GM23338 (cell line): ENCODE measurements around the gene NAA10. TPM values are rescaled to one million over a fixed set of nuclear protein-coding genes. Genes with fewer than 3 reads are reported as not detected.

Source experiments
- ATAC-seq: fragments of 200-7000 bp; cut with Tn5 transposase; 3 replicates; pipeline ENCODE4 v1.9.1; 2020
- DNase-seq: peaks from one replicate; pipeline ENCODE4 v3.0.0-alpha.2; 2015; ENCODE audit warnings: low spot score
- H2AFZ ChIP-seq: fragments of 200-600 bp; sonication (generic); 2 replicates; pipeline ENCODE4 v1.8.0; 2016; ENCODE audit warnings: antibody characterized with exemption, mild to moderate bottlenecking, moderate library complexity
- H3F3A ChIP-seq: fragments of 200-600 bp; sonication (generic); replicated peaks from 2 replicates; pipeline ENCODE4 v1.8.0; 2017; ENCODE audit warnings: antibody characterized with exemption, mixed run types, low read depth
- H3K27ac ChIP-seq: fragments of 200-600 bp; sonication (generic); 2 replicates; pipeline ENCODE4 v1.6.1; 2016; ENCODE audit warnings: low read depth
- H3K27me3 ChIP-seq: fragments of 200-600 bp; sonication (generic); 2 replicates; pipeline ENCODE4 v1.8.0; 2016; ENCODE audit warnings: mild to moderate bottlenecking, mixed run types, moderate library complexity; ENCODE audit not compliant: insufficient read depth
- H3K36me3 ChIP-seq: fragments of 200-600 bp; sonication (generic); 2 replicates; pipeline ENCODE4 v1.8.0; 2016; ENCODE audit warnings: mild to moderate bottlenecking; ENCODE audit not compliant: insufficient read depth
- H3K4me1 ChIP-seq: fragments of 200-600 bp; sonication (generic); 2 replicates; pipeline ENCODE4 v1.8.0; 2016; ENCODE audit warnings: mild to moderate bottlenecking, moderate library complexity; ENCODE audit not compliant: insufficient read depth
- H3K4me2 ChIP-seq: fragments of 200-600 bp; sonication (generic); 2 replicates; pipeline ENCODE4 v1.7.1; 2017; ENCODE audit warnings: mixed run types
- H3K4me3 ChIP-seq: fragments of 200-600 bp; sonication (generic); 2 replicates; pipeline ENCODE4 v1.6.1; 2016; ENCODE audit warnings: mixed run types
- H3K79me2 ChIP-seq: fragments of 200-600 bp; sonication (generic); replicated peaks from 2 replicates; pipeline ENCODE4 v1.8.0; 2017; ENCODE audit warnings: mild to moderate bottlenecking; ENCODE audit not compliant: insufficient read depth
- H3K9me2 ChIP-seq: fragments of 200-600 bp; sonication (generic); 2 replicates; pipeline ENCODE4 v1.8.0; 2017; ENCODE audit not compliant: insufficient read depth
- H4K20me1 ChIP-seq: fragments of 200-600 bp; sonication (generic); replicated peaks from 2 replicates; pipeline ENCODE4 v1.8.0; 2017; ENCODE audit warnings: mild to moderate bottlenecking; ENCODE audit not compliant: insufficient read depth
- H3K27ac Mint-ChIP-seq: 2 replicates; pipeline ENCODE4 v1.8.0; 2020; ENCODE audit warnings: inconsistent platforms, mild to moderate bottlenecking, moderate library complexity, mixed read lengths
- H3K27me3 Mint-ChIP-seq: 3 replicates; pipeline ENCODE4 v1.8.0; 2022; ENCODE audit warnings: low read depth, mild to moderate bottlenecking, moderate library complexity, mixed read lengths, inconsistent platforms; ENCODE audit not compliant: insufficient read depth, poor library complexity
- H3K36me3 Mint-ChIP-seq: 3 replicates; pipeline ENCODE4 v1.8.0; 2021; ENCODE audit warnings: low read depth, mild to moderate bottlenecking, inconsistent platforms, moderate library complexity, mixed read lengths
- H3K4me1 Mint-ChIP-seq: 3 replicates; pipeline ENCODE4 v1.8.0; 2020; ENCODE audit warnings: mild to moderate bottlenecking, inconsistent platforms, mixed read lengths
- H3K4me3 Mint-ChIP-seq: 3 replicates; pipeline ENCODE4 v1.8.0; 2021; ENCODE audit warnings: moderate library complexity, mild to moderate bottlenecking, inconsistent platforms, mixed read lengths
- H3K9me3 Mint-ChIP-seq: 3 replicates; pipeline ENCODE4 v1.8.0; 2020; ENCODE audit warnings: moderate library complexity, mild to moderate bottlenecking, inconsistent platforms, mixed read lengths
- CREB1 ChIP-seq: fragments of 250-450 bp; sonication (Bioruptor Pico); IDR thresholded peaks from 2 replicates; pipeline ENCODE4 v1.5.0; 2020; ENCODE audit warnings: low read depth, mild to moderate bottlenecking, moderate library complexity
- EZH2 ChIP-seq: fragments of 200-600 bp; sonication (generic); IDR thresholded peaks from one replicate; pipeline ENCODE4 v1.8.0; 2017; ENCODE audit warnings: antibody characterized with exemption, mild to moderate bottlenecking, low read depth; ENCODE audit not compliant: unreplicated experiment
- EZH2phosphoT487 ChIP-seq: fragments of 200-600 bp; sonication (generic); IDR thresholded peaks from one replicate; pipeline ENCODE4 v1.8.1; 2018; ENCODE audit warnings: antibody characterized with exemption; ENCODE audit not compliant: unreplicated experiment
- JUNB ChIP-seq: IDR thresholded peaks from one replicate; pipeline ENCODE4 v1.6.1; 2016; ENCODE audit warnings: antibody characterized with exemption; ENCODE audit not compliant: unreplicated experiment
- NANOG ChIP-seq: IDR thresholded peaks from 2 replicates; pipeline ENCODE4 v1.6.1; 2016; ENCODE audit warnings: antibody characterized with exemption, borderline replicate concordance
- POLR2AphosphoS5 ChIP-seq: IDR thresholded peaks from 2 replicates; pipeline ENCODE4 v1.6.1; 2016; ENCODE audit warnings: antibody characterized with exemption, low read depth
- STAT1 ChIP-seq: IDR thresholded peaks from one replicate; pipeline ENCODE4 v1.6.1; 2016; ENCODE audit warnings: antibody characterized with exemption; ENCODE audit not compliant: unreplicated experiment
- ZNF114 ChIP-seq: fragments of 250-450 bp; sonication (Bioruptor Pico); IDR thresholded peaks from 2 replicates; pipeline ENCODE4 v1.5.0; 2020; ENCODE audit warnings: mild to moderate bottlenecking, moderate library complexity
- ZNF331 ChIP-seq: fragments of 250-450 bp; sonication (Bioruptor Pico); IDR thresholded peaks from 2 replicates; pipeline ENCODE4 v1.5.0; 2020; ENCODE audit warnings: low read depth, mild to moderate bottlenecking, moderate library complexity
- polyA plus RNA-seq: library from polyadenylated mRNA; unstranded; fragments of >200 nt; fragmentation: Nextera tagmentation; extraction: Ambion mirVana; gene quantifications from 2 replicates; pipeline ENCODE4 v1.2.1, GENCODE V29; 2016
- total RNA-seq: library from RNA; depleted of rRNA; stranded (reverse); fragments of >200 nt; shearing (Covaris generic); gene quantifications from 2 replicates; pipeline ENCODE4 v1.2.3, GENCODE V29; 2014
- TF ChIP-seq, protein P1 (sequence below): fragments of 250-450 bp; sonication (Bioruptor Pico); IDR thresholded peaks from 2 replicates; pipeline ENCODE4 v1.5.0; 2020; ENCODE audit warnings: mild to moderate bottlenecking, moderate library complexity
- TF ChIP-seq, protein P2 (sequence below): IDR thresholded peaks from one replicate; pipeline ENCODE4 v1.6.1; 2018; ENCODE audit warnings: antibody characterized with exemption; ENCODE audit not compliant: unreplicated experiment
- TF ChIP-seq, protein P3 (sequence below): IDR thresholded peaks from 2 replicates; pipeline ENCODE4 v1.6.1; 2016; ENCODE audit warnings: antibody characterized with exemption
- TF ChIP-seq, protein P4 (sequence below), 2 experiments: fragments of 200-600 bp in 1 of 2; sonication (generic) in 1 of 2; conservative IDR thresholded peaks; 2 replicates each; pipeline versions ENCODE4 v1.5.1 to v1.6.1; 2016 to 2017; ENCODE audit warnings: antibody characterized with exemption in 2 of 2, low read depth in 2 of 2, mild to moderate bottlenecking in 2 of 2, moderate library complexity in 1 of 2

The NAA10 gene
- total and polyA plus RNA-seq, 2 experiments from 2014 or later = 136 to 145 TPM

DNA sequence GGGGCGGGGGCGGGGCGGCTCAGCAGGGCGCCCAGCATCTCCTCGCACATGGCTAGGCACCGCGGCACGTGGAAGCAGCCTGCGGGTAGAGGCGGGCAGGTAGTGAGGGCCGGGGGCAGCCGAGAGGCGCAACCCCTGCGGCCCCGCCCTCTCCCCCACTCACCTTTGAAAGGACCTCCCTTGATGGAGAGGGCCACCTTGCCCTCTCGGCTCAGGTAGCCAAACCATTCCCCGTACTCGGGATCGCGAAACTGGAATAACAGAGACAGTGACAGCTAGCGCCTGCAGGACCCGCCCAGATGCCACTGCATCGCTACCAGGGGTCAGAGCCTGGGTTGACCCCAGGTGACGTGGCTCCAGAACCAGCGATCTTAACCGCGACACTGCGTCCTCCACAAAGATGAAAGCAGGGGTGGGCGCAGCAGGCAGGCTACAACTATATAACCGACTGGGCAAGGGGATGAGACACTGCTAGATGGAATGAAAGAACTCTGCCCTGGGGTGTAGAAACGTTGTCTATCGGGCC lies 552 bp upstream of the NAA10 start:
- Mint-ChIP-seq H3K4me3 (peak overlapping the region; percentile 66), H3K4me1 (peaks cover 19% of the 10 kb centered on the region; the same call in 2 of the 3 replicates), H3K27ac (no peak overlapping the region), H3K36me3 (peaks cover 27% of the 10 kb centered on the region), H3K9me3 (no peaks in the 10 kb centered on the region), H3K27me3 (peaks cover 5% of the 10 kb centered on the region)
- Histone ChIP-seq H3K4me2 (peak overlapping the region; percentile 66), H3K27ac (no peak overlapping the region), H3F3A (no peaks in the 10 kb centered on the region), H3K79me2 (peaks cover 12% of the 10 kb centered on the region), H4K20me1 (no peaks in the 10 kb centered on the region; the same call in 1 of the 2 replicates), H3K27me3 (no peaks in the 10 kb centered on the region), H3K36me3 (no peaks in the 10 kb centered on the region), H3K9me2 (no peaks in the 10 kb centered on the region), H3K4me3 (peak overlapping the region; percentile 45; the same call in 1 of the 2 replicates), H3K4me1 (peaks cover 2% of the 10 kb centered on the region; the same call in 1 of the 2 replicates), H2AFZ (no peak overlapping the region)
- no peak for TF ChIP-seq POLR2AphosphoS5
- no peak for TF ChIP-seq NANOG
- TF ChIP-seq ZNF114 (CRISPR knock-in tag) = no peak
- TF ChIP-seq EZH2phosphoT487 = no peak
- TF ChIP-seq ZNF331 = no peak
- TF ChIP-seq, protein P1, sequence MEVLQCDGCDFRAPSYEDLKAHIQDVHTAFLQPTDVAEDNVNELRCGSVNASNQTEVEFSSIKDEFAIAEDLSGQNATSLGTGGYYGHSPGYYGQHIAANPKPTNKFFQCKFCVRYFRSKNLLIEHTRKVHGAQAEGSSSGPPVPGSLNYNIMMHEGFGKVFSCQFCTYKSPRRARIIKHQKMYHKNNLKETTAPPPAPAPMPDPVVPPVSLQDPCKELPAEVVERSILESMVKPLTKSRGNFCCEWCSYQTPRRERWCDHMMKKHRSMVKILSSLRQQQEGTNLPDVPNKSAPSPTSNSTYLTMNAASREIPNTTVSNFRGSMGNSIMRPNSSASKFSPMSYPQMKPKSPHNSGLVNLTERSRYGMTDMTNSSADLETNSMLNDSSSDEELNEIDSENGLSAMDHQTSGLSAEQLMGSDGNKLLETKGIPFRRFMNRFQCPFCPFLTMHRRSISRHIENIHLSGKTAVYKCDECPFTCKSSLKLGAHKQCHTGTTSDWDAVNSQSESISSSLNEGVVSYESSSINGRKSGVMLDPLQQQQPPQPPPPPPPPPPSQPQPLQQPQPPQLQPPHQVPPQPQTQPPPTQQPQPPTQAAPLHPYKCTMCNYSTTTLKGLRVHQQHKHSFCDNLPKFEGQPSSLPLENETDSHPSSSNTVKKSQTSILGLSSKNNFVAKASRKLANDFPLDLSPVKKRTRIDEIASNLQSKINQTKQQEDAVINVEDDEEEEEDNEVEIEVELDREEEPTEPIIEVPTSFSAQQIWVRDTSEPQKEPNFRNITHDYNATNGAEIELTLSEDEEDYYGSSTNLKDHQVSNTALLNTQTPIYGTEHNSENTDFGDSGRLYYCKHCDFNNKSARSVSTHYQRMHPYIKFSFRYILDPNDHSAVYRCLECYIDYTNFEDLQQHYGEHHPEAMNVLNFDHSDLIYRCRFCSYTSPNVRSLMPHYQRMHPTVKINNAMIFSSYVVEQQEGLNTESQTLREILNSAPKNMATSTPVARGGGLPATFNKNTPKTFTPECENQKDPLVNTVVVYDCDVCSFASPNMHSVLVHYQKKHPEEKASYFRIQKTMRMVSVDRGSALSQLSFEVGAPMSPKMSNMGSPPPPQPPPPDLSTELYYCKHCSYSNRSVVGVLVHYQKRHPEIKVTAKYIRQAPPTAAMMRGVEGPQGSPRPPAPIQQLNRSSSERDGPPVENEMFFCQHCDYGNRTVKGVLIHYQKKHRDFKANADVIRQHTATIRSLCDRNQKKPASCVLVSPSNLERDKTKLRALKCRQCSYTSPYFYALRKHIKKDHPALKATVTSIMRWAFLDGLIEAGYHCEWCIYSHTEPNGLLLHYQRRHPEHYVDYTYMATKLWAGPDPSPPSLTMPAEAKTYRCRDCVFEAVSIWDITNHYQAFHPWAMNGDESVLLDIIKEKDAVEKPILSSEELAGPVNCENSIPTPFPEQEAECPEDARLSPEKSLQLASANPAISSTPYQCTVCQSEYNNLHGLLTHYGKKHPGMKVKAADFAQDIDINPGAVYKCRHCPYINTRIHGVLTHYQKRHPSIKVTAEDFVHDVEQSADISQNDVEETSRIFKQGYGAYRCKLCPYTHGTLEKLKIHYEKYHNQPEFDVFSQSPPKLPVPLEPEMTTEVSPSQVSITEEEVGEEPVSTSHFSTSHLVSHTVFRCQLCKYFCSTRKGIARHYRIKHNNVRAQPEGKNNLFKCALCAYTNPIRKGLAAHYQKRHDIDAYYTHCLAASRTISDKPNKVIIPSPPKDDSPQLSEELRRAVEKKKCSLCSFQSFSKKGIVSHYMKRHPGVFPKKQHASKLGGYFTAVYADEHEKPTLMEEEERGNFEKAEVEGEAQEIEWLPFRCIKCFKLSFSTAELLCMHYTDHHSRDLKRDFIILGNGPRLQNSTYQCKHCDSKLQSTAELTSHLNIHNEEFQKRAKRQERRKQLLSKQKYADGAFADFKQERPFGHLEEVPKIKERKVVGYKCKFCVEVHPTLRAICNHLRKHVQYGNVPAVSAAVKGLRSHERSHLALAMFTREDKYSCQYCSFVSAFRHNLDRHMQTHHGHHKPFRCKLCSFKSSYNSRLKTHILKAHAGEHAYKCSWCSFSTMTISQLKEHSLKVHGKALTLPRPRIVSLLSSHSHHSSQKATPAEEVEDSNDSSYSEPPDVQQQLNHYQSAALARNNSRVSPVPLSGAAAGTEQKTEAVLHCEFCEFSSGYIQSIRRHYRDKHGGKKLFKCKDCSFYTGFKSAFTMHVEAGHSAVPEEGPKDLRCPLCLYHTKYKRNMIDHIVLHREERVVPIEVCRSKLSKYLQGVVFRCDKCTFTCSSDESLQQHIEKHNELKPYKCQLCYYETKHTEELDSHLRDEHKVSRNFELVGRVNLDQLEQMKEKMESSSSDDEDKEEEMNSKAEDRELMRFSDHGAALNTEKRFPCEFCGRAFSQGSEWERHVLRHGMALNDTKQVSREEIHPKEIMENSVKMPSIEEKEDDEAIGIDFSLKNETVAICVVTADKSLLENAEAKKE (CRISPR knock-in tag) = no peak
- TF ChIP-seq, protein P2, sequence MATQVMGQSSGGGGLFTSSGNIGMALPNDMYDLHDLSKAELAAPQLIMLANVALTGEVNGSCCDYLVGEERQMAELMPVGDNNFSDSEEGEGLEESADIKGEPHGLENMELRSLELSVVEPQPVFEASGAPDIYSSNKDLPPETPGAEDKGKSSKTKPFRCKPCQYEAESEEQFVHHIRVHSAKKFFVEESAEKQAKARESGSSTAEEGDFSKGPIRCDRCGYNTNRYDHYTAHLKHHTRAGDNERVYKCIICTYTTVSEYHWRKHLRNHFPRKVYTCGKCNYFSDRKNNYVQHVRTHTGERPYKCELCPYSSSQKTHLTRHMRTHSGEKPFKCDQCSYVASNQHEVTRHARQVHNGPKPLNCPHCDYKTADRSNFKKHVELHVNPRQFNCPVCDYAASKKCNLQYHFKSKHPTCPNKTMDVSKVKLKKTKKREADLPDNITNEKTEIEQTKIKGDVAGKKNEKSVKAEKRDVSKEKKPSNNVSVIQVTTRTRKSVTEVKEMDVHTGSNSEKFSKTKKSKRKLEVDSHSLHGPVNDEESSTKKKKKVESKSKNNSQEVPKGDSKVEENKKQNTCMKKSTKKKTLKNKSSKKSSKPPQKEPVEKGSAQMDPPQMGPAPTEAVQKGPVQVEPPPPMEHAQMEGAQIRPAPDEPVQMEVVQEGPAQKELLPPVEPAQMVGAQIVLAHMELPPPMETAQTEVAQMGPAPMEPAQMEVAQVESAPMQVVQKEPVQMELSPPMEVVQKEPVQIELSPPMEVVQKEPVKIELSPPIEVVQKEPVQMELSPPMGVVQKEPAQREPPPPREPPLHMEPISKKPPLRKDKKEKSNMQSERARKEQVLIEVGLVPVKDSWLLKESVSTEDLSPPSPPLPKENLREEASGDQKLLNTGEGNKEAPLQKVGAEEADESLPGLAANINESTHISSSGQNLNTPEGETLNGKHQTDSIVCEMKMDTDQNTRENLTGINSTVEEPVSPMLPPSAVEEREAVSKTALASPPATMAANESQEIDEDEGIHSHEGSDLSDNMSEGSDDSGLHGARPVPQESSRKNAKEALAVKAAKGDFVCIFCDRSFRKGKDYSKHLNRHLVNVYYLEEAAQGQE = no peak
- no peak for TF ChIP-seq STAT1
- TF ChIP-seq EZH2 = no peak
- TF ChIP-seq, protein P3, sequence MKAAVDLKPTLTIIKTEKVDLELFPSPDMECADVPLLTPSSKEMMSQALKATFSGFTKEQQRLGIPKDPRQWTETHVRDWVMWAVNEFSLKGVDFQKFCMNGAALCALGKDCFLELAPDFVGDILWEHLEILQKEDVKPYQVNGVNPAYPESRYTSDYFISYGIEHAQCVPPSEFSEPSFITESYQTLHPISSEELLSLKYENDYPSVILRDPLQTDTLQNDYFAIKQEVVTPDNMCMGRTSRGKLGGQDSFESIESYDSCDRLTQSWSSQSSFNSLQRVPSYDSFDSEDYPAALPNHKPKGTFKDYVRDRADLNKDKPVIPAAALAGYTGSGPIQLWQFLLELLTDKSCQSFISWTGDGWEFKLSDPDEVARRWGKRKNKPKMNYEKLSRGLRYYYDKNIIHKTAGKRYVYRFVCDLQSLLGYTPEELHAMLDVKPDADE = no peak
- TF ChIP-seq, protein P4, sequence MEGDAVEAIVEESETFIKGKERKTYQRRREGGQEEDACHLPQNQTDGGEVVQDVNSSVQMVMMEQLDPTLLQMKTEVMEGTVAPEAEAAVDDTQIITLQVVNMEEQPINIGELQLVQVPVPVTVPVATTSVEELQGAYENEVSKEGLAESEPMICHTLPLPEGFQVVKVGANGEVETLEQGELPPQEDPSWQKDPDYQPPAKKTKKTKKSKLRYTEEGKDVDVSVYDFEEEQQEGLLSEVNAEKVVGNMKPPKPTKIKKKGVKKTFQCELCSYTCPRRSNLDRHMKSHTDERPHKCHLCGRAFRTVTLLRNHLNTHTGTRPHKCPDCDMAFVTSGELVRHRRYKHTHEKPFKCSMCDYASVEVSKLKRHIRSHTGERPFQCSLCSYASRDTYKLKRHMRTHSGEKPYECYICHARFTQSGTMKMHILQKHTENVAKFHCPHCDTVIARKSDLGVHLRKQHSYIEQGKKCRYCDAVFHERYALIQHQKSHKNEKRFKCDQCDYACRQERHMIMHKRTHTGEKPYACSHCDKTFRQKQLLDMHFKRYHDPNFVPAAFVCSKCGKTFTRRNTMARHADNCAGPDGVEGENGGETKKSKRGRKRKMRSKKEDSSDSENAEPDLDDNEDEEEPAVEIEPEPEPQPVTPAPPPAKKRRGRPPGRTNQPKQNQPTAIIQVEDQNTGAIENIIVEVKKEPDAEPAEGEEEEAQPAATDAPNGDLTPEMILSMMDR (conservative IDR thresholded peaks at IDR 0.05; ENCODE audit: low read depth in 2 of 2) = no peak
- TF ChIP-seq JUNB = no peak
- no peak for TF ChIP-seq CREB1 (CRISPR knock-in tag)
- ATAC-seq (peak; percentile 57), DNase-seq (peak; percentile 63)
